Measurements from ENCODE around the gene NPM3.

Gene NPM3

DNA sequence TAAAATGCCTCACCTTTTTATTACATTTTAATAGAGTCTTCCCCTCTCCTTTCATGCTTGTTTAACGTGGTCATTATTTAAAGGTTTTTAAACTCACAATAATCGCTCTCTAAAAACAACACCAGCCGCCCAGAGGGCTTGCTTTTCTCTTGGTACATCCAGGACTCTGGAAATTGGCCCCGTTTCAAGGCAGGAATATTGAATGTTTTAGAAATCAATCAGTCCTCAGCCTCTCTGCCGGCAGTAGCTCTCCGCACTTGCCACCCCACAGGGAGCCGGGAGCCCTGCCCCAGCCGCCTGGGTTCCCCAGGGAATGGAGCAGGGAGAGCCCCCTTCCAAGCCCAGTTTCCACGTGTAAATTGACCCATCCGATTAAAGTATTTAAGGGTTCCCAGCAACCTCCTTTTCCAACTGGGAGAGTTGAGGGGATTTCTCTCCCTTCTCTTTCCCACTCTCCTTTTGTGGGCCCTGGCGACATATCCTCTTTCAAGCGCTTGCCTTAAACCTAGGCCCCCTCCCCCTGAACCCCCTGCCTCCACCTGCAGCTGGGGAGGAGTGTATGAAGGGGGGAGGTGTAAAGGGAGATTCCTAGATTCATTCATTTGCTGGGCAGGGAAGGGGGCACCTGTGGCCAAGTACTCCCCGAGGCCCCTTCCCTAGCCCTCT is 9.2 kb downstream of the NPM3 start:
- no peak for DNase-seq

DNA sequence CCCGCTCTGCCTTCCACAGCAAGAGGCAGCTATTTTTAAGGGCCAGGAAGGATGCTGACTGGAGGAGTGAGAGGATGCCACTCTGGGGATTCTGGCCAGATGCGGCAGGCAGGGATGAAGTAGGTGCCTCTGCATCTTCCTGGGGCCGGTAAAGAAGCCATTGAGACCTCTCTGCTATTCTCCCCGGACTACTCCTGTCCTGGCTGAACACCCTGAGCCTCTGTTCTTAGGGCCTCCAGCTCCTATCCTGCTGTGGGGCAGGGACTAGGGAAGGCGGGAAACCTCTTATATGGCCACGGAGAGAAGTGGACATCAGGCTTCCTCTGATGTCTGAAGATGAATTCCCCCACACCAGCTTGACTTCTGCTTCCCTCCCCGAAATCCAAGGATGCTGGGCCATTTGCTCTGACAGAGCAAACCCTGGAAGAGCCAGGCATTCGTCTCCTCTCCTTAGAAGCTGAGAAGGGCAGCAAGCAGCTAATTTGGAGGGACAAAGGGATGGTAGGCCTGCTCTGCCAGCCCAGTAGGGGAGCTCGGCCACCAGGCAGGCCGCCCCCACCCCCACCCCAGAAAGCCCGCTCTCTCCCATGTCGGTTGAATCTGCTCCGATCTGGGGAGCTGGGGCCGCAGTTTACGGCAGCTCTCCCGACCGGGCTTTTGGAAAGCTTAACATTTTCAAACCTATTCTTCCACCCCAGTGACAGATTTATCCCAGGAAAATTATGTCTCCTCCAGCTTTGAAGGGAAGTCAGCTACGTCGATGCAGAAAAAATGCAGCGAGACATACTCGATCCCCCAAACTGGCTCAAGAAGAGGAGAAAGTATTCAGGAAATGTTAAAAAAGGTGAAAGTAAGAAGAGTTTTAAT is 10.1 kb downstream of the NPM3 start:
- DNase-seq, result no peak

DNA sequence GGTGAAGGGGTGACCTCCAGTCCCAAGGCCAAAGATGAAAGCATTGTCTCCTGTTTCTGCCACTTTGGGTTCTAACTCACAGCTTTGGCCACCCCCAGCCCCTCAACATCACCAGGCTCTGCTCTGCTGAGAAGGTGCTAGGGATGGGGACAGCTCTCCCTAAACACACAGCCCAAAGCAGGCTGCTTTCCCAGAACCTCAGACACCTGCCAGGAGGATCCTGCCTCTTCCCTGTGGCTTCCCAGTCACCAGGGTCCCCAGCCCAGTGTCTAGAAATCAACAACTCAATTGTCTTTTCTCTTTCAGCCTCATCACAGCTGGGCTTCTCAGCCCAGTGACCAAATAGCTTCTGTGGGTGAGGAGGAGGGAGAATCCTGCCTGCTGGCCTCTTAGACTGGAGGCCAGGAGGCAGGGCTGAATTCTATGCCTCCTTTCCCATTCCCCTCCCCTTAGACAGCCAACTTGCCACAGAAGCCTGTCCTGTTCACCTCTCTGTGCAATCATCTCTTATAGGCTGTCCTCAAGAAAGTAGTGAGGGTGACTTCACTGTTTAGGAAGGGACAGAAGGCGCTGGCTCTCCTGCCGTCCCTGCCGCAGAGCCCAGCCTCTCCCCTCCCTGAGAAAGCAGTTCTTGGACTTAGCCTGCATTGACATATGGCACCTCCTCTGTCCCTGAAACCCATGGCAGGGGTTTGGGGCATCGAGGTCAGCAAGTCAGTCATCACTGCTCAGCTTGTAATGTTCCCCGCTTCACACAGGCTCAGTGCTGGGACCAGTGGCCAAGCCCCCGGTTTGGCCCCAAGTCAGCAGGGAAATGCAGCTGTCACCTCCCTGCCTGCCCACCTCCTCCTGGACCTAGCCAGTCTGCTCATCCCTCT is 11.0 kb downstream of the NPM3 start:
- no peak for DNase-seq

DNA sequence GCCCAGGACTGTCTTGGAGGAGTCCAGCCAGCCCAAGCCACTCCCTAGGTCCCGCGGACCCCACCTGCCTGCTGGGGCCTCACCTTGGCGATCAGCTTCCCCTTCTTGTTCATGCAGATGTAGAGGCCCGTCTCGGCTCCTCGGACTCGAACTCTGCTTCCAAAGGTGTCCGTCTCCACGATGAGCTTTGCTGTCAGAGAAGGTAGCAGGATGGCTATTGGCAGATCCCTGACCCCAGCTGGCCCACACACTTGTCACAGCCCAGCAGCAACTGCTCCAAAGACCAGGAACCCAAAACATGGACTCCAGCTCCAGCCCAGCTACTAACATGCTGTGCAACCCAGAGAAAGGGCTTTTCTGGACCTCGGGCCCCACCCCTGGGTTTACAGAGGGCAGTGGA is 11.9 kb downstream of the NPM3 start:
- DNase-seq, result no peak

DNA sequence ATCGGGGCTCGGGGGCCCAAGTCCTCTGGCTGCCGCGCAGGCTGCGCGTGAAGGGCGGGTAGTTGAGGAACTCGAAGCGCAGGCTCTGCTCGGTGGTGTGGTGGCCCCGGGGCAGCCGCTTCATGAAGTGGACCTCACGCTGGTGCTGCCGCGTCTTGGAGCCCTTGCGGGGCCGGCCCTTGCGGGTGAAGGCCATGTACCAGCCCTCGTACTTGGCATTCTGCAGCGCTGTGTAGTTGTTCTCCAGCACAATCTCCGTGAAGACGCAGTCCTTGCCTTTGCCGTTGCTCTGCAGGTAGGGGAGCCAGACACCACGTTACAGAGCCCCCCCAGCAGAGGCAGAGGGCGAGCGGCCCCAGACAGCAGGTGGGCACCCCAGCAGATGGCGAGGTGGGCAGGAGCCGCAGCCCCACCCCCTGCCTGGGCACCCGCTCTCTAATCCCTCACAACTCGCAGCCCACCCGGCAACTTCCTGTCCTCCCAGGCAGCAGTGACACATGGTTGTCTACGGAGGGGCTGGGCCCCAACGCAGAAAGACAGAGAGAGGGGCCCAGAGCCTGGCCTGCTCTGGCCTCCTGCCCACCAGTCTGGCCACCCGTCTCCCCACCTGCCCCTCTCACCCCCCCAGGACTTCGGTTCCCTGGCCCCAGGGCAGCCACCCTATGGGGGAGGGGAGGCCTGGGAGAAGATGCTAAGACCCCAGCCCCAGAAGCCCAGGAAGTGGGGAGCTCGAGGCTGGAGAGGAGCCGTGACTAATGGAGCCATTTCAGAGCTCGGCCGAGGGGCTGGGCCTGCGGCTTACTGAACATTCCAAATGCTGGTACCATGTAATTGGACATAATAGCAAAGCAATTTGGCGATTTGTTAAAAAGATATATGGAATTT is 12.7 kb downstream of the NPM3 start:
- no peak for DNase-seq

DNA sequence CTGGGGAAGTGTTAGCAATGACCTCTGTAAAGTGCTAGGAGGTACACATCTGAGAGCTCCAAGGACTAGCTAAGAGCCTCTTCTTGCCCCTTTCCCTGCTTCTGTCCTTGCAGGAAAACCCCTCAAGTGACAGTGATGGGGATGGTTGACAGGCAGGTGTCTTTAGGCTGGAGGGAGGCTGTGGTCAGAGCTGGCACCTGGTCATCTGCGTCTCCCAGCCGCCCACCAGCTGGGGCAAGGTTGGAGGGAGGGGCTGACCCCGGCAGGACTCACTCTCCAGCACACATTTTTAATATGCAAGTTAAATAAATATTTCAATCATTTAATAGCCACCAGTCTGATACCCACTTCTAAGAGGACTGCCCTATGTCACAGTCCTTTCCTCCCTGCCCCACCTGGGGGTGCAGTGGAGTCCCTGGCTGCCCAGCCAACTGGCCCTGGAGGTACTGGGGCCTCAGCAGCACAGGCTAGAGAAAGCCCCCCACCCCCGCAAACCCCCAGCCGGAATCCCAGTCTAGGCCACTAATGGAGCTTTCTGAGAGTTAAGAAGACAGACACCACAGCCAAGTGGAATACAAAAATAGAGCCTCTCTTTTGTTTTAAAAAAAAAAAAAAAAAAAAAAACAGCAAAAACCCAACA is 13.6 kb downstream of the NPM3 start:
- DNase-seq, result no peak

DNA sequence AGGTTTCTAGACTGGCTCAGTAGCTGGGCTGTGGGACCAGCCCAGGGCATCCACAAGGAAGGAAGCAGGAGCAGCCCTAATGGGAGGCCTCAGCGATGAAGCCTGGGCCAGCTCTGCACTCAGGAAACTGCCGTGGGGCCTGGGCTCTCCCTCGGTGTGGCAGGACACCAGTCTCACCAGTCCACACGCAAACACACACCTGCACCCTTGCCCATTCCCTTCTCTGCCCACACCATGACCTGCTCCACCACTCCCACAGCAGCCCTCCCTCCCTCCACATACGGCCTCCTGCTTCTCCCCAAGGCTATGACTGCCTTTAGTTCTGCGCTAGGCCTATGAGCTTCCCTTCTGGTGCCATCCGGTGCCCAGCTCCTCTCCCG is 14.5 kb downstream of the NPM3 start:
- no peak for DNase-seq

DNA sequence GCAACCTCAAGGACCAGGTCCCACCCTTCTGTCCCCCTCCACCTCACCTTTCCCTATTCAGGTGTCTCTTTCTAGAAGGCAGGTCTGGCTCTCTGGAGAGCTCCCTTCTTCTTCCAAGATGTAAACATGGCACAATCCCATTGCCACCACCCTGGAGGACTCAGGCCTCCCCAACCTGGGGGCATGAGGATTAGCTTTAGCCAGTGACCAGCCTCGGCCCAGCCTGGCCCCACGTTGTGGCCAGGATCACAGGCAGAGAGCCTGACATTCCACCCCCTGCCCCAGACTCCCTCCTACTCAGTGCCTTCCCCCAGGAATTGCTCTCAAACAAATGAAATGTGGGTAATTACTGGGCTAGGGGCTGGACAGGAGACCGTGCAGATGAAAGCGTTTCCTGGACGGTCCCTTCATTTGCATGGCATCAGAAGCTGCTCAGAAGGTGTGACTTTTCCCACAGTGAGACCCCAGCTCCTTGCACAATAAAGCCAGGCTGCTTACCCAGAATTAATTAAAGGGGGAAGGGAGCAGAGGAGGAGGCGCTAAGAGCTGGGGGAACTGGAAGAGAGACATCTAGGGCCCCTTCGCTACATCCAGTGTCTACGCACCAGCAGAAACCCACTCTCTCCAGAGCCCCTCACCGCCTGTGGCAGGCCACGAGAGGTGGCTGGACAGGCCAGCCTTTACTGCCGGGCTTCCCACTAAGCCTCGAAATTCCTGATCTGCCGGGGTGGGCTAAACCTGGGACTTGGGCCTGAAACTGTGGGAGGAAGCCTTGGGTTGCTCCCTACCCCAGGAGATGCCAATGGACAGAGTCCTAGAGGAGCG is 15.1 kb downstream of the NPM3 start:
- no peak for DNase-seq

DNA sequence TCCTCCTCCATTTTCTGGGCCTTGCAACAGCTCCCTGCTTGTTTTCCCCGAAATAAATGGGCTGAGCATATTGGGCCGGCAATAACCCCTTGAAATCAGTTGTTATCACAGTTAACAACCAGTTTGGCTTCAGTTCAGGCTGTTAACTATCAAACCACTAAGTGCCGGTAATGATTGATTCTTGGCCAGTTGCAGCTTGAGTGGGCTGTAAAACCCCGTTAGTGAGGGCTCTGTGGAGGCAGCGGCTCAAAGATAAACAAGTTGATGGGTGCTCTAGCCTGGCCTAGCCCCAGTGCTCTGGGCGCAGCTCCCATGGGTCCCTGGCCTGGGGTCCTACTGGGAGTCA is 15.7 kb downstream of the NPM3 start:
- DNase-seq, result no peak

DNA sequence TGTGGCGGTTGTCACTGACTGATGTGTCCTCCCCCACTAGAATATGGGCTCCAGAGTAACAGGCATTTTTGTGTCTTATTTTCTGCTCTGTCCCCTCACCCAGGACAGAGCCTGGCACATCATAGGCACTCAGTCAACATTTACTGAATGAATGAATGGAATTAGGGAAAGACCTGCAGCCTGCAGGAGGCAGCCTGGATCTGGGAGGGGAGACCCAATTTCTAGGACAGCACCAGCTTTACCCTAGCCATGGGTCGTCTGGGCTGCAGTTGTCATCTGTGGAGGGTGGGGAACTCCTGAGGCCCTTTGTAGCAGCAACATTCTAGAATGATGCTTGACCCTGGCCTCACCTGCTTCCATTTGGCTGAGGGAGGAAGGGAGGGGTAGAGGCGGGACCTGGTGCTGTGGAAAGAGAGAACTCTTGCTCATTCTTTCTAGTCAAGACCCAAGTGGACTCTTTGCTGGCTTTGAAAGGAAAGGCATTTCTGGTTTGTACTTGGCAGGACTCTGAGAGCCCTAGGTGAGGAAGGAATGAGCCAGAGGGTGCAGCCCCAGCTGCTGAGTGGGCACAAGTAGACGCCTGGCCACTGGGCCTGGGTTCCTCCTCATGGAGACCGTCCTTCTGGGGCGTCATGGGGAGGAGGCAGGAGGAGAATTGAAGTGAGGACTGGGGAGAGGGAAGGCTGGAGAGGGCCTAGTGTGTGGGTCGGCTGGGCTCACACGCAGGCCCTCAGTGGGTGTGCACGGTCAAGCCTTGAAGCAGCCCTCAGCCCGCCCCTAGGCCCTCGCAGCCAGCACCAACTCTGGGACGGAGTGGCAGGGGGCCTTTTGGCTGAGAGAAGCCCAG is 16.3 kb downstream of the NPM3 start:
- no peak for DNase-seq

DNA sequence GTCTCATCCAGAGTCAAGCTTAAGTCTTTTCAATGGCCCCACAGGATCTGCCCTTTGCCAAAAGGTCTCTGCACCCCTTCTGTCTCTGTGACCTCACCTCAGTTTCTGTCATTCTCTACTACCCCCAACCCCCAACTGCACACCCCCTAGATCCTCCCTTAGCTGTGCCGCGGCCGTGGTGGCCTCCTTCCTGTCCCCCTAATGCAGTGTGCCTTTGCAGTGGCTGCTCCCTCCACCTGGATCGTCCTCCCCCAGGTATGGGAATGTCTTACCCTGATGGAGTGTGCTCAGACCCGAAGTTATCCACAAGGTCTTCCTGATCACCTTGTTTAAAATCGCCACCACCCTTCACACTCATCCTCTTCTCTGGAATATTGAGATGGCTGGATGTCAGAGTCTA is 16.9 kb downstream of the NPM3 start:
- DNase-seq, result no peak

DNA sequence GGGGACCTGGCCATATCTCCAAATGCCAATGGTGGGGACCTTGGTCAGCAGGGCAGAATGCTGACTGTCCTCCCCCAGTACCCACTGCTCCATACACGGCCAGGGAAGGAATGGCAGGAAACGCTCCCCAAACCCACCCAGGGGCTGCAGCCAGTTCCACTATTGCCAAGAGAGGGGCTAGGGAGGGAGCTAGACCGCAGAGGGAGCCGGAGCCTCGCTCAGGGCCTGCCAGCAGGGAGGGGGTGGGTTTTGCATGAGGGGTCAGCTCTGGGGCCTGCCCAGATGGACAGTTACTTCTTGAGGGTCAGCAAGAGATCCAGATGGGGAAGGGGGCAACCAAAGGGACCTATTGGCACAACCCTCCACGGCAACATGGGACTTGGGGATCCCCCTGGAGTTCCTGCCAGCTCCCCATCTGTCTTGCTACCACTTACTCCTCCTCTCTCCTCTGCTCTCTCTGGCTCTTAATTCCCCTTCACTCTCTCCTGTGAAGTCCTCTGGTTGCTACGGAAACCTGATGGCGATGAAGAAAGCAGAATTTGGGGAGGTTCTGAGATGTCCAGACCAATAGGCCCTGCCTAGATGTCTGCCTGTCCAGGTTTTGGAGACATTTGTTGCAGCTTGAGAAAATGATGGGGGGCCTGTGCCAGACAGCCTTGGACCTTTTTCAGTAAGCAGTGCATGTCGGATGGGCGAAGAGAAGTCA is 20.0 kb downstream of the NPM3 start:
- no peak for DNase-seq

DNA sequence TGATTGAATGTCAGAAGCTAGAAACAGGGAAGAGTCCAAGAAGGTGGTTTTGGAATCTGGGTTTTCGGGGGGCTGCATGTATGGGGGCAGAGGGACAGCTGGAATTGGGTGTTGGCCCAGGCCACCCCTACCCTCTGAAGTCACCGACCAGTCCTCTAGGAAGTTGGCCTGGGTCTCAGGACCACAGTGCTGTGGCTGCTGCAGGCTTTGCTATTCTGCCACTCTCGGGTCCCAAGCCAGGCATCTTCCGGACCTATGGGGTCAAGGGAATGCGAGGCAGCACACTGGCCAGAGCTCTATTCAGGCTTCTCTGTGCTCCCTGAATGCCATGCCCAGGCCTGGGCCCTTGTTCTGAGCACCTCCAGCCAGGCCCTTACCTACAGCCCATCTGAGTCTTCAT is 20.5 kb downstream of the NPM3 start:
- no peak for DNase-seq

DNA sequence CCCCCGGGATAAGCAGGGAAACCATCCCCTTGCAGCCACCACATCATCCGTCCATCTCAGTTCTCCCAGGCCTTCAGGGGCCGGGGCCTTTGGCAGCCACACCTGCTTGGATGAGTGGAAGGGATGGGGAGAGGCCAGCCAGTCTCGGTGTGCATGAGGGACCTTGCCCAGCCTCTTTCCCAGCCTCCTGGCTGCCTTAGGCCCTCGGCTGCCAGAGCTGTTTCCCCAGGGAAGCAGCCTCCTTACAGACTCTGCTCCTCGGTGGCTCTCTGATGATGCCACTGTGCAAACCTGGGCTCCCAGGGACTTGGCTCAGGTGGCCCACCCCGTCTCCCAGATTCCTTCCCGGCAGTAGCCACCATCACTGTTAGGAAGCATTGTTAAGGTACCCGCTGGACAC is 22.0 kb downstream of the NPM3 start:
- DNase-seq, result no peak

DNA sequence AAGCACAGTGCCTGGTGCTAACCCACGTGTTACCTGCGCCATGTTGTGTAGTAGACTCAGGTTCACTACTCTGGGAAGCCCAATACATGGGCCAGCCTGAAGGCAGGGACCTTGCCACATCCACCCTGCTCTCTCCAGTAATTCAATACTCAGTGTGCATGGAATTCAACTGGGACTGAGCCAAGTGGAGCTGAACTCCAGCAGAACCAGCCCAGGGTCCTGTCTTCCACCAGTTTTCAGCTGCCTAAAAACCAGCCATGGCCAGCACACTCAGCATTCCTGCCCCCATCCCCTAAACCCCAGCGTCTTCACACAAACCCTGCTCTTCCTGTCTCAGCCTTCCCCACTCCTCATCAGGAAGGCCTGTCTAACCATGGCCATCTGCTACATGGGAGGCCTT is 22.7 kb downstream of the NPM3 start:
- DNase-seq, result no peak

DNA sequence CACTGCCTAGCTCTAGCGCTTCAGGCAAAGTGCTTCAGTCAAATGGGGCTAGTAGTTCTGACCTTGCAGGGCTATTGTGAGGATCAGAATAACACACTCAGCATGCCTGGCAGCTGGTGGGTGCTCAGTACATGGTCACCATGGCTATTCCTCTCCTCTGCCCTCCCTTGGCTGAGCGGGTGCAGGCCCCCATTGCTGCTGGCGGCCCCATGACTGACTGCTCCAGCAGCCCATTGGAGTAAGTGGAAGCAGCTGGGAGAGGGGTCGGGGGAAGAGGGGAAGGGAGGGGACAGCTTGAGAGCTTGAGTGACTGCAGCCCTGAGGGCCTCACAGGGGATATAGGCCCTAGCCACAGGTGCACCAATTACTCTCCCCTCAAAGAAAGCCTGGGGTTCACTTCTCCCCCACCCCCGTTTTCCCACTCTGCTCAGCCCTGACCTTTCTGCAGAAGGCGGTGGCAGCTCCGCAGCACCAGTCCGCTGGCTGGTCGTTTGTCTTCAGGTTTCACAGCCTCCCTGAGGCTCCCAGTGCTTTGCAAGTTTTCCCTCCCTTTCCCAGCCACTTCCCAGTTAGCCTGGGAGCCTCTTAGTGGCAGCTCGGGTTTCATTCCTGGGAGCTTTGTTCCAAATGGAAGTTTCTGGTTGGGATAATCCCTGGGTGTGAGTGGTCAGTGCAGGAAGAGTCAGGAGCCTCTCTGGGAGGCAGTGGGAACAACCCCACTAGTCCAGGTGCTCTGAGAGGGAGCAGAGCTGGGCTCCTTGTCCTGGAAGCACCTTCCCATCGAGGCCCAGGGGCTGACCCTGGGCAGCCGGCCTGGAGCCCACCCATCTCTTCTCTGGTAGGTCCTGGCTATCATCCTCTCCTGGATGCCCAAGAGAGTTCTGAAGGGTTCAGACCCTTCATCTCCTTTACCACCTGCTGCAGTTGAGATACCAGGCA is 23.7 kb downstream of the NPM3 start:
- no peak for DNase-seq

DNA sequence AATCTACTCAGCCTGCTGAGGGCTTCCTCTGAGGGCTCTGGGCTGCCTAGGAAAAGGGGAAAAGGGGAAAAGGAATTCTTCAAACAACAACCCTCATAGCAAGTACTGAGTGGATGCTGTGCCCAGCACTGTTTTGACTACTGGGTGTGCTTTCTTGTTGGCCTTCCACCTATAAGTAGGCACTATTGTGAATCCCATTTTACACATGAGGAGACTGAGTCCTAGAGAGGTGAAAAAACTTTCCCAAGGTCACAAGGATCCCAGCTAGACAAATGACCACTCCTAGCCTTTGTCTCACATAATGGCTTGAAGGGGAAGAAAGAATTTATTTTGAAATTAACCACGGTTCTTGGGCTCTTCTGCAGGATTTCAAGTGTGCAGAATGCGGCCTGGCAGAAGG is 24.4 kb downstream of the NPM3 start:
- no peak for DNase-seq

DNA sequence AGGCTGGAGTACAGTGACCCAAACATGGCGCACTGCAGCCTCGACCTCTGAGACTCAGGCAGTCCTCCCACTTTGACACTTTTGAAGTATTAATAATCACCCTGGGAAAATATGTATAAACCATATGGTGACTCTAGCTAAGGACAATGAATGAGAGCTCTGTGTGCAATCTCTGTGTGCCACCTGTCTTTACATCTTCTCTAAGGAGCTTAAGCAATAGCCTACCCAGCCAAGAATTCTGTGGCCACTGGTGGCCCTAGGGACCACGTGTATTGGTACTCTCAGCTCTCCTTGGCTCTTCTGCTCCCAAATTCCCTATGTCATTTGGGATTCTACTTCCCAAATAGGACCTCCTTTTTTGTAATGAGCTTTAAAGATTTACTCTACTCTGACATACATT is 31.0 kb downstream of the NPM3 start:
- no peak for DNase-seq

Measured in activated CD4-positive, alpha-beta T cell treated with anti-CD3 and anti-CD28 coated beads for 48 hours (primary cell).